Neural cell (in vitro differentiated cells): ENCODE data around the gene FBXL17. TPM values are rescaled to one million over a fixed set of nuclear protein-coding genes. Genes with fewer than 3 reads are reported as not detected.

ENCODE experiments used
- H2AFZ ChIP-seq: fragments of 200-600, 300-800 bp; sonication (generic), shearing (Covaris generic); 2 replicates; pipeline ENCODE4 v1.6.0; 2014; ENCODE audit warnings: low read depth, mild to moderate bottlenecking, antibody characterized with exemption, low read length, moderate library complexity
- H3F3A ChIP-seq: fragments of 200-600 bp; shearing (Covaris generic); 2 replicates; pipeline ENCODE4 v1.6.1; 2016; ENCODE audit warnings: mild to moderate bottlenecking, moderate library complexity, mixed read lengths, antibody characterized with exemption, low read length; ENCODE audit not compliant: insufficient read depth, poor library complexity, severe bottlenecking
- H3K27ac ChIP-seq: fragments of 200-600, 300-800 bp; sonication (generic), shearing (Covaris generic); 2 replicates; pipeline ENCODE4 v1.5.1; 2014; ENCODE audit warnings: mild to moderate bottlenecking, low read length, moderate library complexity
- H3K27me3 ChIP-seq: fragments of 300-800, 200-600 bp; sonication (generic), shearing (Covaris generic); 2 replicates; pipeline ENCODE4 v1.6.0; 2014; ENCODE audit warnings: mild to moderate bottlenecking, low read depth, low read length, moderate library complexity; ENCODE audit not compliant: insufficient read depth
- H3K36me3 ChIP-seq: fragments of 300-800, 200-600 bp; sonication (generic), shearing (Covaris generic); 2 replicates; pipeline ENCODE4 v1.5.1; 2014; ENCODE audit warnings: mild to moderate bottlenecking, antibody characterized with exemption, low read length, moderate library complexity; ENCODE audit not compliant: insufficient read depth
- H3K4me2 ChIP-seq: fragments of 300-800, 200-600 bp; sonication (generic), shearing (Covaris generic); 2 replicates; pipeline ENCODE4 v1.6.0; 2014; ENCODE audit warnings: mild to moderate bottlenecking, low read length
- H3K4me3 ChIP-seq: fragments of 300-800, 200-600 bp; sonication (generic), shearing (Covaris generic); 2 replicates; pipeline ENCODE4 v1.5.1; 2014; ENCODE audit warnings: mild to moderate bottlenecking, low read length, moderate library complexity
- H3K79me2 ChIP-seq: fragments of 200-600 bp; shearing (Covaris generic); replicated peaks from 2 replicates; pipeline ENCODE4 v1.6.0; 2014; ENCODE audit warnings: mild to moderate bottlenecking, low read length, moderate library complexity; ENCODE audit not compliant: insufficient read depth
- H3K9ac ChIP-seq: fragments of 300-800, 200-600 bp; sonication (generic), shearing (Covaris generic); 2 replicates; pipeline ENCODE4 v1.6.1; 2016; ENCODE audit warnings: mild to moderate bottlenecking, low read length, mixed read lengths
- H3K9me2 ChIP-seq: fragments of 200-600 bp; shearing (Covaris generic); 2 replicates; pipeline ENCODE4 v1.6.1; 2016; ENCODE audit warnings: mild to moderate bottlenecking, low read length, mixed read lengths; ENCODE audit not compliant: insufficient read depth
- H3K9me3 ChIP-seq: fragments of 200-600, 300-800 bp; sonication (generic), shearing (Covaris generic); 2 replicates; pipeline ENCODE4 v1.6.1; 2016; ENCODE audit warnings: mild to moderate bottlenecking, mixed run types, low read length, moderate library complexity, mixed read lengths
- H4K20me1 ChIP-seq: fragments of 200-600 bp; shearing (Covaris generic); 2 replicates; pipeline ENCODE4 v1.6.1; 2016; ENCODE audit warnings: mild to moderate bottlenecking, mixed run types; ENCODE audit not compliant: insufficient read depth
- CTCF ChIP-seq: fragments of 450-650 bp; IDR thresholded peaks from 2 replicates; pipeline ENCODE4 v1.5.1; 2014; ENCODE audit warnings: antibody characterized with exemption, mild to moderate bottlenecking, moderate library complexity; ENCODE audit not compliant: poor library complexity, severe bottlenecking
- EP300 ChIP-seq: fragments of 450-650 bp; conservative IDR thresholded peaks from 2 replicates; pipeline ENCODE4 v1.6.1; 2014; ENCODE audit warnings: antibody characterized with exemption, mild to moderate bottlenecking, moderate library complexity; ENCODE audit not compliant: poor library complexity, severe bottlenecking
- EZH2 ChIP-seq: fragments of 200-600, 300-800 bp; shearing (Covaris generic), sonication (generic); IDR thresholded peaks from 2 replicates; pipeline ENCODE4 v1.6.1; 2014; ENCODE audit warnings: antibody characterized with exemption, low read length, borderline replicate concordance, mild to moderate bottlenecking; ENCODE audit not compliant: insufficient read depth, poor library complexity, severe bottlenecking
- MXI1 ChIP-seq: fragments of 450-650 bp; conservative IDR thresholded peaks from 2 replicates; pipeline ENCODE4 v1.6.1; 2014; ENCODE audit warnings: antibody characterized with exemption, mild to moderate bottlenecking; ENCODE audit not compliant: poor library complexity, severe bottlenecking
- POLR2AphosphoS5 ChIP-seq: IDR thresholded peaks from 2 replicates; pipeline ENCODE4 v1.6.1; 2012
- RAD21 ChIP-seq: fragments of 450-650 bp; conservative IDR thresholded peaks from 2 replicates; pipeline ENCODE4 v1.6.1; 2014; ENCODE audit warnings: antibody characterized with exemption, mild to moderate bottlenecking, moderate library complexity
- REST ChIP-seq: IDR thresholded peaks from 2 replicates; pipeline ENCODE4 v1.6.1; 2012; ENCODE audit warnings: borderline replicate concordance
- SMC3 ChIP-seq: fragments of 450-650 bp; conservative IDR thresholded peaks from 2 replicates; pipeline ENCODE4 v1.6.1; 2014; ENCODE audit warnings: antibody characterized with exemption, mild to moderate bottlenecking, moderate library complexity; ENCODE audit not compliant: poor library complexity
- TAF1 ChIP-seq: IDR thresholded peaks from 2 replicates; pipeline ENCODE4 v1.6.1; 2012; ENCODE audit warnings: low read depth
- polyA plus RNA-seq: library from polyadenylated mRNA; depleted of rRNA; stranded (reverse); fragments of >200 nt; gene quantifications from 2 replicates; pipeline ENCODE4 v1.2.3, GENCODE V29; 2014

FBXL17 gene
- polyA plus RNA-seq, 1 donor from 2014 or later, result 19.6 TPM

- H3K36me3 ChIP-seq, result no peaks in the 10 kb centered on the region
- no peaks in the 10 kb centered on the region for H3F3A ChIP-seq
- no peak overlapping the region for H3K9ac ChIP-seq
- no peak overlapping the region for H2AFZ ChIP-seq
- H3K27me3 ChIP-seq, result no peaks in the 10 kb centered on the region
- H3K27ac ChIP-seq, result no peak overlapping the region
- H3K79me2 ChIP-seq, result no peaks in the 10 kb centered on the region
- no peaks in the 10 kb centered on the region for H4K20me1 ChIP-seq
- H3K9me3 ChIP-seq, result no peaks in the 10 kb centered on the region
- H3K9me2 ChIP-seq, result no peaks in the 10 kb centered on the region
- TF ChIP-seq TAF1 (no peak), RAD21 (no peak), EP300 (no peak), POLR2AphosphoS5 (no peak), REST (no peak), MXI1 (no peak), EZH2 (no peak), SMC3 (no peak), CTCF (no peak)
- no peak overlapping the region for H3K4me2 ChIP-seq
- H3K4me3 ChIP-seq, result no peak overlapping the region
These were observed 399.0 kb downstream of the FBXL17 start for GRCh38 chr5:107982703-107983425.

DNA sequence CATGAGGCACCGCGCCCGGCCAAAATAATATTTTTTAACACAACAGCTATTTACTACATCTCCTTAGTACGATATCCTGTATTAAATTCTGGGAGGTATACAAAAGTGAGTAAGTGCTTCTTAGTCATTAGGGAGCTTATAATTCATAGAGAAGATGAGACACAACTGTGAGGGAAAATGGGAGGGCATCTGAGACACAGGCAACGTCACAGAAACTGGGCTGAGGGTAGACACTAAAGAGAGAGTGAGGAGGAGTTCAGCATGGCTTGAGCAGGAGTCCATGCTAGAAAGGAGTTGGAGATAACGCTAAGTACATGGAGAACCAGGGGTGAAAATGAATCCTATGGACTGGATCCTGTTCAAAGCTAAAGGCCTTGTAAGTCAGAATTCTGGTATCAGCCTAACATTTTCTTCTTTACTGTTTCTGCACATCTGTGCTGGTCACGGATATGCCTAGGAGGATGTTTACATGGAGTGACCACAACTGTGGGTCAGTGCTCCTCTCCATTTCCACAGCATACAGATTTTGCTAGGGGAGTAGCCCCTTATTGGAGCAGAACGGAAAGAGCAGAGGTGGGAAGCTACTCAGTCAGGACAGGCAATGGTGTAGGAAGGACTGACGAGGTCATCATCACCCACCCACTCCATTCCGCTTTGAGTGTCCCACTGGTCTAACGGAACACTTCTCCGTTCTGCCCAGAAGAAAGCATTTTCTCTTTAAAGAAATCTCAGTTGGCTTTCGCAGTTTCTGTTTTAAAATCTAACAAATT, 400.8 kb downstream of the FBXL17 start:
- H3K9me3 ChIP-seq, result no peaks in the 10 kb centered on the region
- H3K9ac ChIP-seq, result no peak overlapping the region
- TF ChIP-seq RAD21, result no peak
- no peak for TF ChIP-seq EP300
- TF ChIP-seq TAF1, result no peak
- TF ChIP-seq EZH2, result no peak
- no peak for TF ChIP-seq MXI1
- no peak for TF ChIP-seq CTCF
- no peak for TF ChIP-seq POLR2AphosphoS5
- TF ChIP-seq SMC3, result no peak
- no peak overlapping the region for H3K27ac ChIP-seq
- H4K20me1 ChIP-seq, result no peaks in the 10 kb centered on the region
- no peaks in the 10 kb centered on the region for H3F3A ChIP-seq
- no peaks in the 10 kb centered on the region for H3K9me2 ChIP-seq
- H3K79me2 ChIP-seq, result no peaks in the 10 kb centered on the region
- H2AFZ ChIP-seq, result no peak overlapping the region
- H3K4me3 ChIP-seq, result no peak overlapping the region
- H3K4me2 ChIP-seq, result no peak overlapping the region
- H3K27me3 ChIP-seq, result no peaks in the 10 kb centered on the region
- H3K36me3 ChIP-seq, result no peaks in the 10 kb centered on the region
